WTC11 (cell line): ENCODE measurements around the gene DESI1. TPM values are rescaled to one million over a fixed set of nuclear protein-coding genes. Genes with fewer than 3 reads are reported as not detected.
"Not testable (repeated sequence)": the region's sequence is repeated elsewhere in the genome, so short reads cannot be mapped to it uniquely, and the experiment has no call there.

ENCODE experiments used
- ATAC-seq: fragments of 200-7000 bp; cut with Tn5 transposase; 2 replicates; pipeline ENCODE4 v1.10.0; 2021; ENCODE audit warnings: mild to moderate bottlenecking, moderate library complexity
- CTCF ChIA-PET: fragments of 300-600 bp; sonication (Branson Sonifier 250); formaldehyde crosslinking; loops from one replicate; lab custom pipeline; 2021; ENCODE audit warnings: antibody characterized with exemption; lab: Charles Lee
- POLR2A ChIA-PET: fragments of 350-600 bp; sonication (Branson Sonifier 250); formaldehyde crosslinking; loops from one replicate; lab custom pipeline; 2021; ENCODE audit warnings: antibody characterized with exemption; lab: Charles Lee
- DNase-seq: peaks from one replicate; pipeline ENCODE4 v3.0.0; 2021; ENCODE audit warnings: low spot score
- H3K27ac Mint-ChIP-seq: 2 replicates; pipeline ENCODE4 v1.8.0; 2021; ENCODE audit warnings: mixed read lengths
- H3K27me3 Mint-ChIP-seq: 2 replicates; pipeline ENCODE4 v1.8.0; 2021; ENCODE audit warnings: low read depth, mild to moderate bottlenecking, moderate library complexity, mixed read lengths
- H3K36me3 Mint-ChIP-seq: 2 replicates; pipeline ENCODE4 v1.8.0; 2021; ENCODE audit warnings: mixed read lengths
- H3K4me1 Mint-ChIP-seq: 2 replicates; pipeline ENCODE4 v1.8.0; 2022; ENCODE audit warnings: mixed read lengths
- H3K4me3 Mint-ChIP-seq: 2 replicates; pipeline ENCODE4 v1.8.0; 2021; ENCODE audit warnings: mild to moderate bottlenecking, moderate library complexity, mixed read lengths
- H3K9me3 Mint-ChIP-seq: 2 replicates; pipeline ENCODE4 v1.8.0; 2021; ENCODE audit warnings: mixed read lengths
- JAZF1 ChIP-seq: fragments of 250-450 bp; sonication (Bioruptor Pico); IDR thresholded peaks from 2 replicates; pipeline ENCODE4 v1.9.0; 2021; ENCODE audit warnings: moderate library complexity, mild to moderate bottlenecking, inconsistent platforms
- JUN ChIP-seq: sonication (generic); formaldehyde crosslinking; IDR thresholded peaks from 2 replicates; pipeline ENCODE4 v1.8.0; 2023; ENCODE audit warnings: mild to moderate bottlenecking, missing genetic modification reagents
- NFE2L1 ChIP-seq: sonication (generic); formaldehyde crosslinking; IDR thresholded peaks from 2 replicates; pipeline ENCODE4 v1.8.1; 2023; ENCODE audit warnings: missing genetic modification reagents
- NFYB ChIP-seq: sonication (generic); formaldehyde crosslinking; conservative IDR thresholded peaks from 2 replicates; pipeline ENCODE4 v1.8.0; 2022; ENCODE audit warnings: low read depth, missing genetic modification reagents
- NR1H2 ChIP-seq: sonication (generic); formaldehyde crosslinking; IDR thresholded peaks from 2 replicates; pipeline ENCODE4 v1.9.0; 2021; ENCODE audit warnings: mild to moderate bottlenecking, moderate library complexity, missing genetic modification reagents
- NR2C2 ChIP-seq: sonication (generic); formaldehyde crosslinking; IDR thresholded peaks from 2 replicates; pipeline ENCODE4 v1.8.0; 2022; ENCODE audit warnings: mild to moderate bottlenecking, missing genetic modification reagents
- PRDM15 ChIP-seq: sonication (generic); formaldehyde crosslinking; IDR thresholded peaks from 2 replicates; pipeline ENCODE4 v1.8.0; 2022; ENCODE audit warnings: missing genetic modification reagents
- TEAD4 ChIP-seq: sonication (generic); formaldehyde crosslinking; IDR thresholded peaks from 2 replicates; pipeline ENCODE4 v1.8.0; 2022; ENCODE audit warnings: mild to moderate bottlenecking, missing genetic modification reagents
- total RNA-seq: library from RNA; stranded (reverse); gene quantifications from 3 replicates; pipeline ENCODE4 v1.2.3, GENCODE V29; 2021
- TF ChIP-seq, protein P1 (sequence below): sonication (generic); formaldehyde crosslinking; IDR thresholded peaks from 2 replicates; pipeline ENCODE4 v1.8.1; 2022; ENCODE audit warnings: low read depth, missing genetic modification reagents, borderline replicate concordance
- TF ChIP-seq, protein P2 (sequence below): fragments of 250-450 bp; sonication (Bioruptor Pico); IDR thresholded peaks from 2 replicates; pipeline ENCODE4 v1.9.0; 2021; ENCODE audit warnings: mild to moderate bottlenecking
- TF ChIP-seq, protein P3 (sequence below): fragments of 250-450 bp; sonication (Bioruptor Pico); IDR thresholded peaks from 2 replicates; pipeline ENCODE4 v2.1.2; 2022; ENCODE audit warnings: mild to moderate bottlenecking, moderate library complexity

The DESI1 gene
- total RNA-seq, 1 experiment from 2014 or later: 32.2 TPM

DNA sequence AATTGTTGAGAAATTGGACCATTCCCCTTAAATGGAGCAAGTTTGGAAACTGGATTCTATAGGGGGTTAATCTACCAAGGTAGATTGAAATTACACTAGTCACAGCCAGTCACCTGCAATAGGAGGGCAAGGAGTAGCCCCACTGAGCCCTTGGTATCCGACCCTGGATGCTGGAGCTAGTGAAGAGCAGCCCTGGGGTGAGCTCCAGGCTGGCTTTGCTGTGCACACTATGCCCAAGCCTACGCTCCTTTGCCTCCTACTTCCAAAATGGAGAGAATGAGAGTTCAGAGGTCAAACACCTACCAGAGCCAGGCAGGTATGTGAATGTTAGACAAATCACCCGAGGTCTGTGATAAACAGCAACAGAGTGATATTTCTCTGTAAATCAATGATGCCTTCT lies 44.1 kb upstream of the DESI1 start:
- Mint-ChIP-seq H3K36me3 (peaks cover 31% of the 10 kb centered on the region), H3K27me3 (no peaks in the 10 kb centered on the region), H3K9me3 (no peaks in the 10 kb centered on the region), H3K27ac (peak overlapping the region; percentile 40), H3K4me3 (no peak overlapping the region), H3K4me1 (peaks cover 12% of the 10 kb centered on the region)
- POLR2A ChIA-PET: interaction anchor here (1.0 kb wide), 1 partner anchor 75 kb away, joined by 3 read pairs; the partner anchor contains the start of gene PMM1
- TF ChIP-seq, protein P1, sequence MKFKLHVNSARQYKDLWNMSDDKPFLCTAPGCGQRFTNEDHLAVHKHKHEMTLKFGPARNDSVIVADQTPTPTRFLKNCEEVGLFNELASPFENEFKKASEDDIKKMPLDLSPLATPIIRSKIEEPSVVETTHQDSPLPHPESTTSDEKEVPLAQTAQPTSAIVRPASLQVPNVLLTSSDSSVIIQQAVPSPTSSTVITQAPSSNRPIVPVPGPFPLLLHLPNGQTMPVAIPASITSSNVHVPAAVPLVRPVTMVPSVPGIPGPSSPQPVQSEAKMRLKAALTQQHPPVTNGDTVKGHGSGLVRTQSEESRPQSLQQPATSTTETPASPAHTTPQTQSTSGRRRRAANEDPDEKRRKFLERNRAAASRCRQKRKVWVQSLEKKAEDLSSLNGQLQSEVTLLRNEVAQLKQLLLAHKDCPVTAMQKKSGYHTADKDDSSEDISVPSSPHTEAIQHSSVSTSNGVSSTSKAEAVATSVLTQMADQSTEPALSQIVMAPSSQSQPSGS (CRISPR knock-in tag): no peak
- no peak for TF ChIP-seq NR1H2 (CRISPR knock-in tag)
- CTCF ChIA-PET: interaction anchor here (1.5 kb wide), 1 partner anchor 276 kb away, joined by 5 read pairs; no protein-coding TSS in a partner anchor
- DNase-seq (no peak), ATAC-seq (no peak)

- H3K4me3 Mint-ChIP-seq: no peak overlapping the region
- H3K27ac Mint-ChIP-seq: peak overlapping the region; percentile 56; the same call in 1 of the 2 replicates
- CTCF ChIA-PET: interaction anchor here (1.5 kb wide), 1 partner anchor 276 kb away, joined by 5 read pairs; no protein-coding TSS in a partner anchor
- peaks cover 12% of the 10 kb centered on the region for H3K4me1 Mint-ChIP-seq
- POLR2A ChIA-PET: interaction anchor here (1.0 kb wide), 1 partner anchor 75 kb away, joined by 3 read pairs; the partner anchor contains the start of gene PMM1
- TF ChIP-seq, protein P2, sequence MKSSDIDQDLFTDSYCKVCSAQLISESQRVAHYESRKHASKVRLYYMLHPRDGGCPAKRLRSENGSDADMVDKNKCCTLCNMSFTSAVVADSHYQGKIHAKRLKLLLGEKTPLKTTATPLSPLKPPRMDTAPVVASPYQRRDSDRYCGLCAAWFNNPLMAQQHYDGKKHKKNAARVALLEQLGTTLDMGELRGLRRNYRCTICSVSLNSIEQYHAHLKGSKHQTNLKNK (CRISPR knock-in tag): no peak
- TF ChIP-seq TEAD4 (CRISPR knock-in tag): no peak
- TF ChIP-seq NFYB (CRISPR knock-in tag): no peak
- TF ChIP-seq NR2C2 (CRISPR knock-in tag): no peak
- no peak for TF ChIP-seq JAZF1 (CRISPR knock-in tag)
- DNase-seq (no peak), ATAC-seq (no peak)
- peaks cover 36% of the 10 kb centered on the region for H3K36me3 Mint-ChIP-seq
- no peaks in the 10 kb centered on the region for H3K9me3 Mint-ChIP-seq
- no peaks in the 10 kb centered on the region for H3K27me3 Mint-ChIP-seq
Measured at GRCh38 chr22:41664490-41664889, 43.6 kb upstream of the DESI1 start.

DNA sequence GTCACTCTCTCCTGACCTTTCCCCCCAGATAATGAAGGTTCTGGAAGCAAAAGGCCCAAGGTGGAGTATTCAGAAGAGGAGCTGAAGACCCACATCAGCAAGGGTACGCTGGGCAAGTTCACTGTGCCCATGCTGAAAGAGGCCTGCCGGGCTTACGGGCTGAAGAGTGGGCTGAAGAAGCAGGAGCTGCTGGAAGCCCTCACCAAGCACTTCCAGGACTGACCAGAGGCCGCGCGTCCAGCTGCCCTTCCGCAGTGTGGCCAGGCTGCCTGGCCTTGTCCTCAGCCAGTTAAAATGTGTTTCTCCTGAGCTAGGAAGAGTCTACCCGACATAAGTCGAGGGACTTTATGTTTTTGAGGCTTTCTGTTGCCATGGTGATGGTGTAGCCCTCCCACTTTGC lies 42.8 kb upstream of the DESI1 start:
- POLR2A ChIA-PET: interaction anchor here (0.5 kb wide), 1 partner anchor 176 kb away, joined by 3 read pairs; no protein-coding TSS in a partner anchor
- H3K9me3 Mint-ChIP-seq, H3K4me3 Mint-ChIP-seq, H3K27me3 Mint-ChIP-seq, ATAC-seq, CTCF ChIA-PET, DNase-seq: not testable (repeated sequence)
- Mint-ChIP-seq H3K36me3 (peaks cover 36% of the 10 kb centered on the region), H3K4me1 (peaks cover 12% of the 10 kb centered on the region), H3K27ac (peak overlapping the region; percentile 56; the same call in 1 of the 2 replicates)

DNA sequence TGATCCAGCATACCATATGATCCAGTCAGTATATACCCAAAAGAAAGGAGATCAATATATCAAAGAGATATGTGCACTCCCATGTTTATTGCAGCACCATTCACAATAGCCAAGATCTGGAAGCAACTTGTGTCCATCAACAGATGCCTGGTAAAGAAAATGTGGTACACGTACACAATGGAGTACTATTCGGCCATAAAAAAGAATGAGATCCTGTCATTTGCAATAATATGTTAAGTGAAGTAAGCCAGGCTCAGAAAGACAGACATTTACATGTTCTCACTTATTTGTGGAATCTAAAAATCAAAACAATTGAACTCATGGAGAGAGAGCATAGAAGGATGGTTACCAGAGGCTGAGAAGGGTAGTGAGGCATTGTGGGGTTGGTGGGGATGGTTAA lies 40.9 kb upstream of the DESI1 start:
- Mint-ChIP-seq H3K27ac (no peak overlapping the region), H3K4me3 (no peak overlapping the region), H3K36me3 (peaks cover 51% of the 10 kb centered on the region), H3K9me3 (no peaks in the 10 kb centered on the region), H3K27me3 (no peaks in the 10 kb centered on the region), H3K4me1 (no peaks in the 10 kb centered on the region; the same call in 1 of the 2 replicates)
- ChIA-PET POLR2A (no interaction called here), CTCF (no interaction called here)
- TF ChIP-seq TEAD4 (CRISPR knock-in tag) (no peak), NFE2L1 (CRISPR knock-in tag) (no peak), PRDM15 (CRISPR knock-in tag) (no peak), JUN (no peak)
- TF ChIP-seq, protein P3, sequence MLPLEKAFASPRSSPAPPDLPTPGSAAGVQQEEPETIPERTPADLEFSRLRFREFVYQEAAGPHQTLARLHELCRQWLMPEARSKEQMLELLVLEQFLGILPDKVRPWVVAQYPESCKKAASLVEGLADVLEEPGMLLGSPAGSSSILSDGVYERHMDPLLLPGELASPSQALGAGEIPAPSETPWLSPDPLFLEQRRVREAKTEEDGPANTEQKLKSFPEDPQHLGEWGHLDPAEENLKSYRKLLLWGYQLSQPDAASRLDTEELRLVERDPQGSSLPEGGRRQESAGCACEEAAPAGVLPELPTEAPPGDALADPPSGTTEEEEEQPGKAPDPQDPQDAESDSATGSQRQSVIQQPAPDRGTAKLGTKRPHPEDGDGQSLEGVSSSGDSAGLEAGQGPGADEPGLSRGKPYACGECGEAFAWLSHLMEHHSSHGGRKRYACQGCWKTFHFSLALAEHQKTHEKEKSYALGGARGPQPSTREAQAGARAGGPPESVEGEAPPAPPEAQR (CRISPR knock-in tag): no peak
- ATAC-seq (no peak), DNase-seq (no peak)
